Measurements from ENCODE around the gene FOXD1.

DNA sequence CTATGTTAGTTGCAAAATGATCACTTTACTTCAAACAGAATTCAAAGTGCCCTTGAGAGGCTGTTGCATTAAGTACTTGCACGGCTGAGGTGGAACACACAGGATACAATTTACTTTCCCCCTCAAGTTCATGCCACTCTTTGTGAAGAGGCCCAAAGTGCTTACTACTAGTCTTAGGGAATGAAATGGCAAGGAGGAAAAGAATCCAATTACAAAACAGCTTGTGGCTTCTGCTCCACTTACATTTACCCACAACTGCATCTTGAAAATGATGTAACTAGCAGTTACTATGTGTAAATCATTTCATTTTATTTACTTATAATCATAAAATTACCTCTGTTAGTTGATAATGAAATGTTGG lies 14.6 kb downstream of the FOXD1 start:
- no peak for TF ChIP-seq POLR2A (IDR thresholded peaks at IDR 0.05)
- TF ChIP-seq, protein P1, sequence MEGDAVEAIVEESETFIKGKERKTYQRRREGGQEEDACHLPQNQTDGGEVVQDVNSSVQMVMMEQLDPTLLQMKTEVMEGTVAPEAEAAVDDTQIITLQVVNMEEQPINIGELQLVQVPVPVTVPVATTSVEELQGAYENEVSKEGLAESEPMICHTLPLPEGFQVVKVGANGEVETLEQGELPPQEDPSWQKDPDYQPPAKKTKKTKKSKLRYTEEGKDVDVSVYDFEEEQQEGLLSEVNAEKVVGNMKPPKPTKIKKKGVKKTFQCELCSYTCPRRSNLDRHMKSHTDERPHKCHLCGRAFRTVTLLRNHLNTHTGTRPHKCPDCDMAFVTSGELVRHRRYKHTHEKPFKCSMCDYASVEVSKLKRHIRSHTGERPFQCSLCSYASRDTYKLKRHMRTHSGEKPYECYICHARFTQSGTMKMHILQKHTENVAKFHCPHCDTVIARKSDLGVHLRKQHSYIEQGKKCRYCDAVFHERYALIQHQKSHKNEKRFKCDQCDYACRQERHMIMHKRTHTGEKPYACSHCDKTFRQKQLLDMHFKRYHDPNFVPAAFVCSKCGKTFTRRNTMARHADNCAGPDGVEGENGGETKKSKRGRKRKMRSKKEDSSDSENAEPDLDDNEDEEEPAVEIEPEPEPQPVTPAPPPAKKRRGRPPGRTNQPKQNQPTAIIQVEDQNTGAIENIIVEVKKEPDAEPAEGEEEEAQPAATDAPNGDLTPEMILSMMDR (IDR thresholded peaks at IDR 0.05): no peak
